H9 (cell line): ENCODE data around the gene RAP1B. TPM values are rescaled to one million over a fixed set of nuclear protein-coding genes. Genes with fewer than 3 reads are reported as not detected.

Experiments used
- DNase-seq: peaks from one replicate; pipeline ENCODE4 v3.0.0-alpha.2; 2017
- H2AFZ ChIP-seq: one replicate; pipeline ENCODE4 v1.6.1; 2013; ENCODE audit warnings: mild to moderate bottlenecking, low read length, control low read depth, moderate library complexity
- H2AK5ac ChIP-seq: 2 replicates; pipeline ENCODE4 v1.6.1; 2013; ENCODE audit warnings: low read length, control low read depth, mixed read lengths; ENCODE audit not compliant: insufficient read length
- H2BK120ac ChIP-seq: one replicate; pipeline ENCODE4 v1.6.1; 2013; ENCODE audit warnings: low read depth, mild to moderate bottlenecking, low read length, control low read depth, inconsistent platforms; ENCODE audit not compliant: poor library complexity, severe bottlenecking
- H2BK12ac ChIP-seq: 2 replicates; pipeline ENCODE4 v1.6.1; 2013; ENCODE audit warnings: low read length, control low read depth, mixed read lengths, low read depth; ENCODE audit not compliant: insufficient read length
- H2BK15ac ChIP-seq: 2 replicates; pipeline ENCODE4 v1.6.1; 2013; ENCODE audit warnings: low read depth, low read length, control low read depth
- H2BK20ac ChIP-seq: one replicate; pipeline ENCODE4 v1.6.1; 2013; ENCODE audit warnings: low read depth, mild to moderate bottlenecking, low read length, control low read depth, inconsistent platforms; ENCODE audit not compliant: poor library complexity, severe bottlenecking
- H2BK5ac ChIP-seq: 2 replicates; pipeline ENCODE4 v1.6.1; 2013; ENCODE audit warnings: low read length, control low read depth, mixed read lengths; ENCODE audit not compliant: insufficient read length
- H3K14ac ChIP-seq: 2 replicates; pipeline ENCODE4 v1.6.1; 2013; ENCODE audit warnings: low read length, control low read depth; ENCODE audit not compliant: insufficient read depth
- H3K18ac ChIP-seq: 2 replicates; pipeline ENCODE4 v1.6.1; 2013; ENCODE audit warnings: low read depth, mild to moderate bottlenecking, mixed read lengths, low read length, control low read depth; ENCODE audit not compliant: insufficient read length
- H3K23ac ChIP-seq: 2 replicates; pipeline ENCODE4 v1.6.1; 2013; ENCODE audit warnings: low read length, control low read depth, mixed read lengths, low read depth; ENCODE audit not compliant: insufficient read length
- H3K23me2 ChIP-seq: 2 replicates; pipeline ENCODE4 v1.6.1; 2013; ENCODE audit warnings: low read depth, mild to moderate bottlenecking, mixed read lengths, low read length, control low read depth; ENCODE audit not compliant: insufficient read length, poor library complexity, severe bottlenecking
- H3K27ac ChIP-seq: 2 replicates; pipeline ENCODE4 v1.5.1; 2013; ENCODE audit warnings: low read length, control low read depth, mixed read lengths, low read depth; ENCODE audit not compliant: insufficient read length
- H3K27me3 ChIP-seq: 2 replicates; pipeline ENCODE4 v1.6.1; 2013; ENCODE audit warnings: low read length, control low read depth, inconsistent platforms; ENCODE audit not compliant: insufficient read depth
- H3K4ac ChIP-seq: 2 replicates; pipeline ENCODE4 v1.6.1; 2013; ENCODE audit warnings: low read depth, mild to moderate bottlenecking, control low read depth, inconsistent platforms, low read length, moderate library complexity
- H3K4me1 ChIP-seq: 2 replicates; pipeline ENCODE4 v1.6.1; 2013; ENCODE audit warnings: low read length, control low read depth, inconsistent platforms; ENCODE audit not compliant: insufficient read depth
- H3K4me2 ChIP-seq: 2 replicates; pipeline ENCODE4 v1.6.1; 2013; ENCODE audit warnings: low read length, control low read depth, mixed read lengths; ENCODE audit not compliant: insufficient read length, insufficient read depth
- H3K56ac ChIP-seq: 2 replicates; pipeline ENCODE4 v1.6.1; 2013; ENCODE audit warnings: low read depth, mild to moderate bottlenecking, mixed read lengths, low read length, control low read depth; ENCODE audit not compliant: insufficient read length
- H3K79me1 ChIP-seq: 2 replicates; pipeline ENCODE4 v1.6.1; 2013; ENCODE audit warnings: low read depth, mild to moderate bottlenecking, moderate library complexity, low read length, control low read depth, inconsistent platforms; ENCODE audit not compliant: insufficient read depth, poor library complexity, severe bottlenecking
- H3K79me2 ChIP-seq: 2 replicates; pipeline ENCODE4 v1.6.1; 2013; ENCODE audit warnings: low read length, control low read depth, inconsistent platforms; ENCODE audit not compliant: insufficient read depth
- H3K9ac ChIP-seq: 2 replicates; pipeline ENCODE4 v1.6.1; 2013; ENCODE audit warnings: low read length, control low read depth, mixed read lengths; ENCODE audit not compliant: insufficient read length; ENCODE audit errors: extremely low read depth
- H3K9me3 ChIP-seq: one replicate; pipeline ENCODE4 v1.6.1; 2013; ENCODE audit warnings: low read depth, low read length, inconsistent platforms; ENCODE audit not compliant: control insufficient read depth
- H3T11ph ChIP-seq: one replicate; pipeline ENCODE4 v1.6.1; 2013; ENCODE audit warnings: mild to moderate bottlenecking, low read length, control low read depth, inconsistent platforms
- H4K20me1 ChIP-seq: one replicate; pipeline ENCODE4 v1.6.1; 2013; ENCODE audit not compliant: control insufficient read depth, insufficient read length, insufficient read depth
- H4K5ac ChIP-seq: 2 replicates; pipeline ENCODE4 v1.6.1; 2013; ENCODE audit warnings: low read depth, mild to moderate bottlenecking, mixed read lengths, low read length, control low read depth; ENCODE audit not compliant: insufficient read length
- H4K8ac ChIP-seq: replicated peaks from 2 replicates; pipeline ENCODE4 v1.6.1; 2013; ENCODE audit warnings: low read length, control low read depth, mixed read lengths, low read depth; ENCODE audit not compliant: insufficient read length
- H4K91ac ChIP-seq: 2 replicates; pipeline ENCODE4 v1.6.1; 2013; ENCODE audit warnings: low read depth, mild to moderate bottlenecking, moderate library complexity, mixed read lengths, low read length, control low read depth; ENCODE audit not compliant: insufficient read length
- H3K27ac Mint-ChIP-seq, 3 experiments: 2 replicates in 2 of 3; 3 replicates in 1 of 3; pipeline ENCODE4 v1.8.0; 2020 to 2021; ENCODE audit warnings: mixed read lengths in 3 of 3, mild to moderate bottlenecking in 1 of 3, moderate library complexity in 1 of 3
- H3K27me3 Mint-ChIP-seq: 2 replicates; pipeline ENCODE4 v1.8.0; 2021; ENCODE audit warnings: low read depth, mild to moderate bottlenecking, moderate library complexity, mixed read lengths
- H3K36me3 Mint-ChIP-seq, 3 experiments: 2 replicates in 2 of 3; 3 replicates in 1 of 3; pipeline ENCODE4 v1.8.0; 2020 to 2021; ENCODE audit warnings: low read depth in 3 of 3, mixed read lengths in 3 of 3; ENCODE audit not compliant: insufficient read depth in 1 of 3
- H3K4me1 Mint-ChIP-seq, 2 experiments: 2 replicates each; pipeline ENCODE4 v1.8.0; 2020; ENCODE audit warnings: mixed read lengths in 2 of 2
- H3K4me3 Mint-ChIP-seq, 2 experiments: 2 replicates in 1 of 2; 3 replicates in 1 of 2; pipeline ENCODE4 v1.8.0; 2020 to 2021; ENCODE audit warnings: mild to moderate bottlenecking in 2 of 2, mixed read lengths in 2 of 2, moderate library complexity in 1 of 2
- H3K9me3 Mint-ChIP-seq, 2 experiments: 2 replicates in 1 of 2; 3 replicates in 1 of 2; pipeline ENCODE4 v1.8.0; 2020; ENCODE audit warnings: mild to moderate bottlenecking in 2 of 2, mixed read lengths in 2 of 2, moderate library complexity in 1 of 2
- CTCF ChIP-seq: fragments of 200-600 bp; sonication (generic); conservative IDR thresholded peaks from 3 replicates; pipeline ENCODE4 v1.8.0; 2021; ENCODE audit warnings: antibody characterized with exemption, mild to moderate bottlenecking
- WGBS: extraction: QIAGEN DNeasy Blood & Tissue Kit; methylation state at CpG from one replicate; pipeline ENCODE4 v1.1.7; 2013; ENCODE audit warnings: missing lambda C conversion rate, low lambda C conversion rate, mixed read lengths; ENCODE audit not compliant: insufficient read length; ENCODE audit errors: extremely low coverage; 5-methylcytosine and 5-hydroxymethylcytosine counted together
- total RNA-seq: library from RNA; stranded (reverse); gene quantifications from 2 replicates; pipeline ENCODE4 v1.2.1, GENCODE V29; 2021

Gene RAP1B
- total RNA-seq, 1 experiment from 2014 or later = 97.7 TPM

GRCh38 chr12:68648179-68648578 is 37.5 kb downstream of the RAP1B start:
- no peak overlapping the region for H3K4ac ChIP-seq
- no peak overlapping the region for H4K91ac ChIP-seq
- no peak overlapping the region for H3K9ac ChIP-seq
- H3K79me2 ChIP-seq = no peaks in the 10 kb centered on the region
- DNase-seq = no peak
- no peak overlapping the region for H4K5ac ChIP-seq
- H3K9me3 ChIP-seq = no peaks in the 10 kb centered on the region
- H3K4me1 ChIP-seq = no peaks in the 10 kb centered on the region
- H2BK12ac ChIP-seq = no peak overlapping the region
- no peak overlapping the region for H4K8ac ChIP-seq
- H3K56ac ChIP-seq = no peak overlapping the region
- no peaks in the 10 kb centered on the region for H3K27me3 ChIP-seq
- no peak overlapping the region for H2BK15ac ChIP-seq
- TF ChIP-seq CTCF = no peak
- H3K79me1 ChIP-seq = peaks cover 3% of the 10 kb centered on the region
- WGBS = no CpG with 5 or more reads among the region's 3 CpGs
- H3K4me1 Mint-ChIP-seq = no peaks in the 10 kb centered on the region
- no peaks in the 10 kb centered on the region for H3K27me3 Mint-ChIP-seq
- H3K4me3 Mint-ChIP-seq = no peak overlapping the region
- H2BK5ac ChIP-seq = no peak overlapping the region
- no peak overlapping the region for H3K4me2 ChIP-seq
- H3K36me3 Mint-ChIP-seq = peaks cover 4 to 24% (median 20%) of the 10 kb centered on the region in 3 experiments; a peak in 5 of 7 replicates
- no peak overlapping the region for H3K18ac ChIP-seq
- H4K20me1 ChIP-seq = no peaks in the 10 kb centered on the region
- H3K23me2 ChIP-seq = no peaks in the 10 kb centered on the region
- H2BK120ac ChIP-seq = no peak overlapping the region
- no peak overlapping the region for H3T11ph ChIP-seq
- no peak overlapping the region for H3K27ac Mint-ChIP-seq
- H3K14ac ChIP-seq = no peak overlapping the region
- no peak overlapping the region for H3K23ac ChIP-seq
- H3K9me3 Mint-ChIP-seq = no peaks in the 10 kb centered on the region
- H2AK5ac ChIP-seq = no peak overlapping the region
- no peak overlapping the region for H2AFZ ChIP-seq
- no peak overlapping the region for H2BK20ac ChIP-seq
- no peak overlapping the region for H3K27ac ChIP-seq
